ENCODE data around the gene STX5.
"Not testable (repeated sequence)": the region's sequence is repeated elsewhere in the genome, so short reads cannot be mapped to it uniquely, and the experiment has no call there.

The STX5 gene

DNA sequence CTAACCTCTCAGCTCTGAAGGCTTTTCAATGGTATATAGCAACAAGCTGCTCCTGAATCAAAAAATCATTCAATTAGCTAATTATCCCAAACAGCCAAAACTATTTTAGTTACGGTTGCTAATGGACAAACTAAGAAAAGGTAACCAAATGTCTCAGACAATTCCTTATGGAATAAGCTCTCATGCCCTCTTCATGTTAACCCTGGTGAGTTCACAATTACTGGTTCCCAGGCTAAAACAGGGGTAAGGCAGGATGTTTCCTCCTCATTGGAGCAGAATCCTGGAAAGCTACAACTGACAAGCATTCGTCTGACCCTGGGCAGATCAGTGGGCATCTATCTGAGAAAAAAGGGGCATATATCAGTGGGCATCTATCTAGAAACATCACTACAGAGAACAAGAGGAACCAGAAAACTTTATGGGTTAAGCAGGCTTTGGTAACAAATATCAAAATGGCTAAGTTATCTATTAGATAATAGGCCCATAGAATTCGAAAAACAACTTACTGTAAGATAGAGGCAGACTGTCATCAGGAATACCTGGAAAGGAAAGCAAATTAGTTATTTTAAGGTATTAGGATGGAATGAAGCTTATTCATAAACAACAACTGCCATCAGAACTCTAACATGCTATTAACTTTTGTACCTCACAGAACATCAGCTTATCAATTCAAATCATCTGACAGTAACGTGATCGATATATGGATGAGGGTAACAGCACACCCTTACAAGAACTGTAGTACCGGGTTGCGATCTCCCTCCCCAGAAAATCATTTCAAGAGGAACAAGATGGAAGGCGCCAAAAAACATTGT, 22.4 kb upstream of the STX5 start:
- DNase-seq (ENCODE audit: low read depth, low spot score) = no peak

- no peak for DNase-seq (ENCODE audit: low read depth, low spot score)
Measured at GRCh38 chr11:62853279-62853965, 21.6 kb upstream of the STX5 start.

DNA sequence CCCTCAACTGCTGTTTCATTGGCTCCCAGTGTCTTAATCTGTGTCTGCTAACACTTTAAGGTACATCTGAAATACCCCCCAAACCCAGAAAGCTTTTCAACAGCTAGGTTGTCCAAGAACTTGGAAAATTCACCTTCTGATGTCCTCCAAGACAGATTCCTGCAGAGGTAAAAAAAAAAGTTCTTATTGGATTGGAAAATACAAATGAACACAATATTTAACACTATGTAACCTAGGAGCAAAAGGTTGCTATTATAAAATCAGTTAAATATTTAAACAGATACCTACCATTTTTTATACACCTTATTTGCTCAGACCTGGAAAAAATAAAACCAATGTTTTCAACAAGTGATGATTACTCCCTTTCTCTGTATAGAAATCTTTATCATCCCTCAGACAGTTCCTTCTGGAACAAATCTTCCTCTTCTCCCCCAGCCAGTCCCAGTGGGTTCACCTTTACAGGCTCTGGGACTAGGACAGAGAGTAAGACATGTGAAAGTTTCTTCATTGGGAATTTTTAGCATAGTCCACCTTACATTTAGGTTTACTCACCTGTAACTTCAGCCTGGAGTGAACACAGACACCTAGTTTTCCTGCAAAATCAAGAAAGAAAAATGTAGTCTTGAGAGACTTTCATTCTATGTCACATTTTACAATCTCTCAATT, 20.8 kb upstream of the STX5 start:
- no peak for DNase-seq (ENCODE audit: low read depth, low spot score)

DNA sequence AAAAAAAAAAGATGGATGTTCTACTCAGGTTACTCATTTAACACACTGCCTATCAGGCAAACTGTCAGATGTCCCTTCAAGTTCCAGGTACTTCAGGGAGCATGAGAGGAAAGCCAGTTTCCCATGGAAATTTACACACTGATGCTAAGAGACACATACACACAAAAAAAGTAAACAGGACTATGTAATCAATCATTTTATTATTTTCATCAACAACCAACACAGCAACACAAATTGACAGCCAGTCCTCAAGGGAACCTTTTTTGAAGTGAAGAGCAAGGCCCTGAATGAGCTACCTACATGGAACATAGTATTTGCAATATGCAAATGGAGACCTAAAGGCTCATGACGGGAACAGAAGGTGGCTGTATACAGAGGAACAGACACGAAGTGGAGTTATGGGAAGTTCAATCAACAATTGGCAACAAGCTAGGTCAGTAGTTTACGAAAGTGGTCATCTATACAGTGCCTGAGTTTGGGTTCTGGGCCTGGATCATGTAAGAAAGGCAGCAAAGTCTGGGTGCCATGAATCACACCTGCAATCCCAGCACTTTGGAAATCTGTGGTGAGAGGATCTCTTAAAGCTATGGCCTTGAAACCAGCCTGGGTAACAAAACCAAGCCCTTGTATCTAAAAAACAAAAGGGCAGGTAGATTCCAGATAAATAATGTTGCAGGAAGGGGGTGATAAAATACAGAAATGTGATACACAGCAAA, 20.1 kb upstream of the STX5 start:
- DNase-seq (ENCODE audit: low read depth, low spot score) = no peak

- DNase-seq (ENCODE audit: low read depth, low spot score) = no peak
Measured at GRCh38 chr11:62850911-62851806, 19.3 kb upstream of the STX5 start.

- DNase-seq (ENCODE audit: low read depth, low spot score) = no peak
Measured at GRCh38 chr11:62847767-62848314, 16.0 kb upstream of the STX5 start.

DNA sequence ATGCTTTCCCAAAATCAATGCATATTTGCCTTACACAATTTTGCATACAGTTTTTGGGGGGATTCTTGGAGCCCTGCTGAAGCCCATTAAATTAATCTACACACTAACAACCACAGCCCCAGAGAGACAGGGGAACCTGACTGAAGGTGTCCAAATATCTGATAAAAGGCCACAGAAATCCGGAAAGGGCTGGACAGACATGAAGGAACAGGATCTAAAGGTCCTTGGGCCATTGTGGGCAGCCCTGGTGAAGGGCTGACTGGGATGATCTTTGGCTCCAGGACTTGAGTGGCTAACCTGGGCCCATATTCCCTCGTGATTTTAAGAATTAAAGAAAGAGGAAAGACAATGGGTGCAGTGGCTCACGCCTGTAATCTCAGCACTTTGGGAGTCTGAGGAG, 14.3 kb upstream of the STX5 start:
- DNase-seq (ENCODE audit: low read depth, low spot score) = no peak

DNA sequence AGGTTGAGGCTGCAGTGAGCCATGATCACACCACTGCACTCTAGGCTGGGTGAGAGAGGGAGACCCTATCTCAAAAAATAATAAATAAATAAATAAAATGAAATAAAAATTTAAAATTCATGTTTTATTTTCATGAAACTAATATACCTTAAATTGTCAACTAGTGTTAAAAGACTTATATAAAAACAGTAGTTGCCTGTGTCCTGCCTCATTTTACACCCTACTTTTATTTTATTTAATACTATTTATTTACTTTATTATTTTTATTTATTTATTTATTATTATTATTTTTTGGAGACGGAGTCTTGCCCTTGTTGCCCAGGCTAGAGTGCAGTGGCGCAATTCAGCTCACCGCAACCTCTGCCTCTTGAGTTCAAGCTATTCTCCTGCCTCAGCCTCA, 12.3 kb upstream of the STX5 start:
- no peak for DNase-seq (ENCODE audit: low read depth, low spot score)

GRCh38 chr11:62843466-62843865, 11.6 kb upstream of the STX5 start:
- no peak for DNase-seq (ENCODE audit: low read depth, low spot score)

DNA sequence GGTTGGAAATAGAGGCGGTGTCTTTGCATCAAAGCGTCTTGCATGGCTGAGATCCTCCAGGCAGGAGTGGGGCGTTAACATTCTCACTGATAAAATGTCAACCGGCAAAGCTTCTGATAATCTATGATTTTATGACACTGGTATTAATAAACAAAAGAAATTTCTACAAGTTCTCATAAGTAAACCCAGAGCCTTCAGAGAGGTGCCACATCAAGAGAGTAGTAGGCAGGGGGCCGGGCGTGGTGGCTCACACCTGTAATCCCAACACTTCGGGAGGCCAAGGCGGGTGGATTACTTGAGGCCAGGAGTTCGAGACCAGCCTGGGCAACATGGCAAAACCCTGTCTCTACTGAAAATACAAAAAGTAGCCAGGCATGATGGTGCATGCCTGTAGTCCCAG, 11.0 kb upstream of the STX5 start:
- not testable (repeated sequence) for DNase-seq (ENCODE audit: low read depth, low spot score)

DNA sequence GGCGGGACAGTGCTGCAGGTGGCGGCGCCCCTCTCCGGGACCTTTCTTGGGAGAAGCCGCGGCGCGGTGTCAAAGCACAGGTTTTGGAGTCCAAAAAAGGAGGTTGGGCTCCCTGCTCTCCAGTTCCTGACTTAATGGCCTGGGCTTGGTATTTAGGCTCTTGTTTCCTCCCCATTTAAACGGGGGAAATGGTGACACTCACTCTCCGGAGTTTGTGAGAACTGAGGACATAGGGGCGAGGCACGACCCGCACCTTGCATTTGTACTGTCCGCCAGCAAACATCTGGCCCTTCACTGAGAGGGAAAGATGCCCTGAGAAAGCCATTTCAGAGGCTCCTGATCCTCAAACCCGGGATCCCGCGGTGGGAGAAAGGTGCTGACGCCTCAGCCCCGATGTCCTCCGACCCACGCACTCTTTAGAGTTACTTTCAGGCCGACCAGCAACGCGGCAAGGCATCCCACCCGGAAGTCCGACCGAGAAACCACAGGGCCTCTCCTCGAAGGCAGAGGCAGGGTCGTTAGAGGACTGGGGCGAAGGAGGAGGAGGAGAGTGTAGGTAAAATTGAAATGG, 10.4 kb upstream of the STX5 start:
- no peak for DNase-seq (ENCODE audit: low read depth, low spot score)

DNA sequence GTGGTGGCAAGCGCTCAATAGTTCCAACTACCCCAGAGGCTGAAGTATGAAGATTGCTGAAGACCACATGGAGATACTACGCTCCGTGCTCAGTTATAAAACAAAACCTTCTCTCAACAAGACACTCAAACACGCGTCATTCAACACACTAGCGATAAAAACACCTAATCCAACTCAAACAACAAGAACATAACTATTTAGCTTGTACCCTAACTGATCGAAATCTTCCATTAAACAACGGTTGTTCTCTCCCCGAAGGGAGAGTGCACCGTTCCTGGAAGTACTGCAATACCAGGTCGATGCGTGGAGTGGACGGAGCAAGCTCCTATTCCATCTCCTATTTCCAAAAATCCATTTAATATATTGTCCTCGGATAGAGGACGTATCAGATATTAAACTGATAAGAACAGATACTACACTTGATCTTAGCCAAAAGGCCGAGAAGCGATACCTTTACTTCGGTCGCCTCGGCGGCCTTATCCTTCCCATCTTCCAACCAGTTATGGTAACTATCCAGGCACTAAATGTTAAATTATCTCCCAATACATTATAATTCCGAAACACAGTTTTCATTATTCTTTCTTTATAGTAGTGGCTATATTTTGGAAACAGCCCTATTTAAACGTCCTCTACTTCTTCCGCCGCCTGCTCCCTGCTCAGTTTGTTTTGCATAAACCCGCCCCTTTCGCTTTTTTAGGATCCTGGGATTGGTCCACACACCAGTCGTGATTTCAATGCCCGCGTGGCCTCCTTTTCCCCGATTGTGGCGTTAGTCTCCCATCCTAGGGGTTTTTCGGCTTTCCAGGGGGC, 9.7 kb upstream of the STX5 start:
- peak; percentile 100 for DNase-seq (ENCODE audit: low read depth, low spot score)

DNA sequence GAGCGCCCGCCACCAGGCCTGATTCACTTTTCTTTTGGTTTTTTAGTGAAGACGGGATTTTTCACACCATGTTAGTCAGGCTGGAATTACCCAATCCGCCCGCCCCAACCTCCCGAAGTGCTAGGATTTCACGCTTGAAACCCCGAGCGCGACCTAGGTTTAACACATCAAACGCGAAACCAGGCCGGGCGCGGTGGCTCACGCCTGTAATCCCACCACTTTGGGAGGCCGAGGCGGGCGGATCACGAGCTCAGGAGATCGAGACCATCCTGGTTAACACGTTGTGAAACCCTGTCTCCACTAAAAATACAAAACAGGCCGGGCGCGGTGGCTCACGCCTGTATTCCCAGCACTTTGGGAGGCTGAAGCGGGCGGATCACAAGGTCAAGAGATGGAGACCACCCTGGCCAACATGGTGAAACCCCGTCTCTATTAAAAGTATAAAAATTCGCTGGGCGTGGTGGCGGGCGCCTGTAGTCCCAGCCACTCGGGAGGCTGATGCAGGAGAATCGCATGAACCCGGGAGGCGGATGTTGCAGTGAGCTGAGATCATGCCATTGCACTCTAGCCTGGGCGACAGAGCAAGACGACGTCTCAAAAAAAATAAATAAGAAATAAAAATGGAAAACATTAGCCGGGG, 9.0 kb upstream of the STX5 start:
- DNase-seq (ENCODE audit: low read depth, low spot score) = not testable (repeated sequence)

DNA sequence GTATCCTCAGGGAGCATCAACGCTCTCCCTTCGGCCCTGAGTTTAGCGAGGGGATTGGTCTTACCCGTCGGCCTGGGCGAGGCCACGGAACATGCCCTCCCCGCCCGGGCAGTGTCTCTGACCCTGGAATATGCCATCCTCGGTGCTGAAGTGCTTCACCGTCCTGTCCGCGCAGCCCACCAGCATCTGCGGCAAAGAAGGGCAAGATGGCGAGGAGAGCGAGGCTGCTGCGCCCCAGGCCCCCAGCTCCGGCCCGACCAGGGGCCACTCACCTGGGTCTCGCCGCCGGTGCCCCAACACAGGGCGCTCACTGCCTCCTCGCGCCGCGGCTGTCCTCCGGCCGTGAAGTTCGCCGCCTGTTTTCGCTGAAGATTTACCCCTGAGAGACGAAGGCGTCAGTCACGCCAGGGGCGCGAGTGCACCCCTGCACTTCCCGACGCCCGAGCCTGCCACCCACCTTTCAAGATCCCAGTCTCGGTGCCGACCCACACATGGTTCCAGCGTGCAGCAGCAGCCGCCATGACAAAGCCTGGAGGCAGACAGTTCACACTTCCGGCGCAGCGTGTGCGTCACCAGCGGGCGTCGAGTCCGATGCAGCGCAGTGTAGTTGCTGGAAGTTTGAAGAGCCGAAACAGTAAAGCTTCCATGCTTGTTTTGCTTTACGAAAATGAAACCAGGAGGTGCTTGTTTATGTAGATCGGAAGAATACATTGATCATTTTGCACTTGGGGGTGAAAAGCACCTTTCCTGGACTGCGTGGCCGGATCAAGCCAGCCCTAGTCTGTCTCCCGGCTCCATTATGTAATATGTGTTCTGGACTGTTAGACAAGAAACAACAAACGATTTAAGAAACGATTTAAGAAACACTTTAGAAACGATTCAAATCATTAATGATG, 7.4 kb upstream of the STX5 start, which contains the start of gene WDR74:
Gene WDR74 (minus strand): TSS at position 541 of the 896 bp plus-strand sequence. CDS start 20 bp downstream, at position 521.
- DNase-seq (ENCODE audit: low read depth, low spot score) = no peak

GRCh38 chr11:62835336-62835735, 3.5 kb upstream of the STX5 start:
- no peak for DNase-seq (ENCODE audit: low read depth, low spot score)

DNA sequence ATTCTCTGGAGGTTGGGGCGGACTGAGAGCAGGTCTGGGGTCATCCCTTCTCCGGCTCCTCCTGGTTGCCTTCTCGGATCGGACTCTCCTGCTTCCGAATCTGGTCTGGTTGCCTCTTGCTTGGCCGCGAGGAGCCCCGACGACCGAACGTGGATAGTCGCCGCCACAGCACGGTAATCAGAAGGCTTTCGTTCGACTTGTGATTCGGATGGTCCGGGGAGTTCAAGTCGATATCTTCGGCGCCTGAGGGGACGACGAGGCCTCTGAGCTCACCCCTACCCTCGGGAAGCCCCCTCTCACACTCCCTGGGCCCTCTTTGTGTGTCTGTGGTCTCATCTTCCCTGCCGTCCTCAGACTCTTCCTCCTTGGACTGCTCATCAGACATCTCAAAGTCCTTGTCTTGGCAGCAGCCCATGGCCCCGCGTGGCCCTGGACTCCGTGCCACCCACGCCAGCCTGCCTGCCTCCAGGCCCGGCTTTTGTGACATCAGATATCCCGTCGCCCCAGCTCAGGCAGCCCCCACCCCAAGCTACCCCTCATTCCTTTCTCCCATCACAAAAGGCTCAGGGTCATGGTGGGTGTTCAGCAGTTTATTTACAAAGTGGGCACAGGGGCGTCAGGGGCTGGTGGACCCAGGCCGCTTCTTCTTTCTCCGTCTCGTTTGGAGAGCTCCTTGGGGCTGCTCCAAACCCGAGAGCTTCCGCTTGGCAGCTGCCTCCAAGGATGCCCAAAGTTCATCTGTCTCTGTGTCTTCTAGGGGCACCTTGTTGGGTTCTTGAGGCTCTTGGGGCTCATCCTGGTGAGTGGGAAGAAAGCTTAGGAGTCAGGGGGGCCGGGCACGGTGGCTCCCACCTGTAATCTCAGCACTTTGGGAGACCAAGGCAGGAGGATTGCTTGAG, 734 bp upstream of the STX5 start, which contains the start of gene TEX54:
Gene TEX54 (minus strand): TSS at position 506 of the 899 bp plus-strand sequence.
- DNase-seq (ENCODE audit: low read depth, low spot score) = no peak

Data from iPS DF 19.7 (cell line).